DMS79 treated with DMSO at 0.1 percent for 48 hours (cell line): Measurements from ENCODE around the gene PLEKHG3.
A peak's percentile ranks its signal among the peaks of the same experiment; 100 is the strongest.
"Not testable (repeated sequence)": the region's sequence is repeated elsewhere in the genome, so short reads cannot be mapped to it uniquely, and the experiment has no call there.

Experiments used
- DNase-seq: peaks from one replicate; lab custom pipeline; 2025; lab: John Stamatoyannopoulos, UW

Gene PLEKHG3

DNA sequence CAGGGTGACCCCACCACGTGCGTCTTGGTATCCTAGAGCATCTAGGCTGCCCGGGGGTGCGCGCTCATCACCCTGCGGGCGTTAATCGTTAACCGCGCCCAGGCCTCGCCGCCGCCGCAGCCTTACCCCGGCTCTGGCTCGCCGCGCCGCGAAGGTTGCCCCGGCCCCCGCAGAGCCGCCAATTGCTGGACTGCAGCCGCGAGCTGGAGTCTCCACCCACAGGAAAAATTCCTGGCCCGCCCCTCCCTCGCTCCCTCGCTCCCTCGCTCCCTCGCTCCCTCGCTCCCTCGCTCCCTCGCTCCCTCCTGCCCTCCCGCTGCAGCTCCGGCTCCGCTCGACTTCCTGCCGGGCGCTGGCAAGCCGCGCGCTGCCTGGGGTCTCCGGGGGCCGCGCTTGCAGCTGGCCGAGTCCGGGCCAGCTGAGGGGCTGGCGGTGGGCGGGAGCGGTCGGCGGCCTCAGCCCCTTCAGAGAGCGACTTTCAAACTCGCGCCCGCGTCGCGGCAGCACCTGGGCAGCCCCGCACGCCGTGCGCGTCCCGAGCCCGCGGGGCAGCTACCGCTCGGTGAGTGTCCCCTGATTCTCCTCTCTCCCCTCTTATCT, at the start of gene PLEKHG3:
Gene PLEKHG3, plus strand, starts transcription at position 282 of the 600 bp plus-strand sequence. CDS start 23,208 bp downstream, outside the sequence.
- peak; percentile 84 for DNase-seq

DNA sequence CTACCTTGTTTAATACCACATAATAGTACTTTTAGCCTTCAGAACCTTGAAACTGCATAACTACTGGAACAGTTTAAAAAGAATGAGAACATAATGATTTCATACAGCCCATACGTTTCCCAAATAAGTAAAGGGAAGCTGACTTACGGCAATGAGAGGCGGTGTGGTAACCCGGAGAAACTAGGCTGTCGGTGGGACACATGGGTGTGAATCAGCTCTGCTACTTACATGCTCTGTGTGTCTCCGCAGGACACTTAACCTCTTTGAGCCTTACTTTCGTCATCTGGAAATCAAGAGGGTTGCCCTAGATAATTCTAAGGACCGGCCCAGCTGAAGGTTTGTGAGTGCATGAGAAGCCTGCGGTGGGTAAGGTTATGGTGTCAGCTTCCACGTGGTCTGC, 49.3 kb upstream of the PLEKHG3 start:
- no peak for DNase-seq

DNA sequence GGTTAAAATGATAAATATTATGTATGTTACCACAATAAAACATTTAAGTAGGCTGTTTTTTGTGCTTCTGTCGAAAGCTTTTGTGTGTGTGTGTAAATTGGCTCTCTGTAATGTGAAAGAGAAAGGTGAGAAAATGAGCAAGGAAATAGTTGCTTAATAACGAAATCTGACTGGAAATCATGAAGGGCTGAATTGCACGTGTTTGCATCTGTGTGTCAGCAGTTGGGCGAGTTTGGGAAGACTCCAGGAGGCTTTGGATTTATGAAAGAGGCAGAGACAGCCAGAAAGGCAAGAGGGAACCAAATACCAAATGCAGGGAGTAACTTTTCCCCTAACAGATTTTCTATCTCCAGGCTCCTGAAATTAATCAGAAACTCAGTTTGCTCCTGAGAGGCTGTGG, 47.2 kb upstream of the PLEKHG3 start:
- no peak for DNase-seq

DNA sequence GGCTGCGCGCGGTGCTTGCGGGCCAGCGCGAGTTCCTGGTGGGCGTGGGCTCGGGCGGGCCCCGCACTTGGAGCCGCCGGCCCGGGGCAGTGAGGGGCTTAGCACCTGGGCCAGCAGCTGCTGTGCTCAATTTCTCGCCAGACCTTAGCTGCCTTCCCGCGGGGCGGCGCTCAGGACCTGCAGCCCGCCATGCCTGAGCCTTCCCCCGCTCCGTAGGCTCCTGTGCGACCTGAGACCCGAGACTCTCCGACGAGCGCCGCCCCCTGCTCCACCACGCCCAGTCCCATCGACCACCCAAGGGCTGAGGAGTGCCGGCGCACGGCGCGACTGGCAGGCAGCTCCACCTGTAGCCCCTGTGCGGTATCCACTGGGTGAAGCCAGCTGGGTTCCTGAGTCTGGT, 46.0 kb upstream of the PLEKHG3 start:
- no peak for DNase-seq

DNA sequence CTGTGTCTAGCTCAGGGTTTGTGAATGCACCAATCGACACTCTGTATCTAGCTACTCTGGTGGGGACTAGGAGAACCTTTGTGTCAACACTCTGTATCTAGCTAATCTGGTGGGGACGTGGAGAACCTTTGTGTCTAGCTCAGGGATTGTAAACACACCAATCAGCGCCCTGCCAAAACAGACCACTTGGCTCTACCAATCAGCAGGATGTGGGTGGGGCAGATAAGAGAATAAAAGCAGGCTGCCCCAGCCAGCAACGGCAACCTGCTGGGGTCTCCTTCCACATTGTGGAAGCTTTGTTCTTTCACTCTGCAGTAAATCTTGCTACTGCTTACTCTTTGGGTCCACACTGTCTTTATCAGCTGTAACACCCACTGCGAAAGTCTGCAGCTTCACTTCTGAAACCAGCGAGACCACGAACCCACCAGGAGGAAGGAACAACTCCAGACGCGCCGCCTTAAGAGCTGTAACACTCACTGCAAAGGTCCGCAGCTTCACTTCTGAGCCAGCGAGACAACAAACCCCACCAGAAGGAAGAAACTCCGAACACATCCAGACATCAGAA, 45.4 kb upstream of the PLEKHG3 start:
- DNase-seq: not testable (repeated sequence)

DNA sequence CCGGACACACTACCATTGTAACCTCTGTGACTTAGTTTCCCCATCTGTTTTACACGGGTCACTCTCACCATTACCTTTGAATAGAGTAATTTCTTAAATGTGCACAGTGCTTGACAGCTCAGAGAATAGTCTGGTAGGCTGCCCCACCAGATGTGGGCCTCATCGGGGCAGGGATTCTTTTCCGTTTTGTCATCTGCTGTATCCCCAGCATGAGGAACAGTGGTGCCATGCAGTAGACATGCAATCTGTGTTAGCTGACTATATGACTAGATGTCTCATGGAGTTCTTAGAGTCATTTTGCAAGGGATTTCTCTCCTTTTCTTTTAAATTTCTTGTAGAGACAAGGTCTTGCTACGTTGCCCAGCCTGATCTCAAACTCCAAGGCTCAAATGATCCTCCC, 44.9 kb upstream of the PLEKHG3 start:
- no peak for DNase-seq

DNA sequence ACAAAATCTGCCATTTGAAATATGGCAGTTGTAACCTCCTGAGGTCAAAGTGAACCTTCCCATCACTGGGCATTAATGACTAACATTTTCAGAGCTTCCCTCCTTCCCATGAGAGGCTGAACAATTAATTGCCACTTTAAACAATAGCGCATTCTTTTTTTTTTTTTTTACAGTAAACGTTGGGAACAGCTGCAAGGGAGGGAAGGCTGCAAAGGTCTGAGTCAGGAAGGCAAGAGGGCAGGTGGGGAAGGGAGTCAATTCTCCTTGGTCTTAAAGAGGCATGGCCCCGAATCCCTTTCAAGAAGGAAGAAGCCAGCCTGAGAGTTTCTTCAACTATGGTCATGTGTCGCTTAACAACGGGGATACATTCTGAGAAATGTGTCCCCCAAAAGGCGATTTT, 41.0 kb upstream of the PLEKHG3 start:
- peak; percentile 83 for DNase-seq

DNA sequence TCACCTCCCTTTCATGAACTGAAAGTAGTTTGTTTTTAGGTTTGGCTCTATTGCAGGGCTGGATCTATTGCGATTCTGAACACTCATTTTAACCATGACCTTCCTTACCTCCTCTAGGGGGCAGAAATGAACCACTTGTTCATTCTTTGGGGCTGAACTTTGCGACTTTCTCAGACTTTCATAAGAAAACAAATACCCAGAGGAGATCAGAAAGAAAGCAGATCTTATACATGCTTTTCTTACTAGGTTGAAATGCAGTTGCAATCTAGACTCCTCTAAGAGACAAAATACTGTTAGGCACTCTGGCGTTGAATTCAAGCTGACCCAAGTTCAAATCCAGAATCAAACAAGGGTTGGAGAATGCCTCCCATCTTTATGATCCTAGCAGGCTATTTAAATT, 32.6 kb upstream of the PLEKHG3 start:
- peak; percentile 86 for DNase-seq

DNA sequence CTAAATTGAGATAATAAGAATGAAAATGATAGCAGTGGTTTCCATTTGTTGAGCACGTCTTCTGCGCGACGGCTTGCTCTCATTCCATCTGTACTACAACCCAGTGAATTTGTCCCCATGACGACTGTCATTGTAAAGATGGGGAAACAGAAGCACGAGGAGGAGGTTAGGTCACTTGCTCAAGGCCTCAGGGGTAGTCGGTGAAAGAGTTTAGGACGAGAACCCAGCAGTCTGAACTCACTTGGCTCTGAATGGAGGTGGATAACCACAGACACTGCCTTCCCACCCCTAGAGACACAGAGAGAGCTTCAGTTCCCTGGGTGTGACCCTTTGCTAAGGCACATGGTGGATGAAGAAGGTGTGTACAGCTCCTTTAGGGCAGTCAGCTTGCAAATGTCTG, 30.9 kb upstream of the PLEKHG3 start:
- DNase-seq: no peak

DNA sequence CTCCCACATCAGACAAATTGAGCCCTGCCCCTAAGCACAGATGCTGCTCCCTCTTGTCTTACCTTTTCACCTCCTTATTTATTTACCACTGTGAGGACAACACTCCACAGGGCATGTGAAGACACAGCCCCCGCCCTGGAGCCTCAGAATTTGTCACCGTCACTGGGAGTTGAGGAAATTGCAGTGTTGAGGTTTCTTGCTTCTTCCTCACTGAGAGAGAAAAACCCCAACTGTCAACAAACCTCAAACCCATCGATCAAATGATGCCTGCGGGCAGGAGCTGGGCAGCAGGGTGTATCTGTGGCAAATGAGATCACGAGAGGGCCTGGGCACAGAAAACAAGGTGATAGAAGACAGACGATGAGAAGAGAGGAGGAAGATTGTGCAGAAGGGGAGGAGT, 30.5 kb upstream of the PLEKHG3 start:
- peak; percentile 37 for DNase-seq

DNA sequence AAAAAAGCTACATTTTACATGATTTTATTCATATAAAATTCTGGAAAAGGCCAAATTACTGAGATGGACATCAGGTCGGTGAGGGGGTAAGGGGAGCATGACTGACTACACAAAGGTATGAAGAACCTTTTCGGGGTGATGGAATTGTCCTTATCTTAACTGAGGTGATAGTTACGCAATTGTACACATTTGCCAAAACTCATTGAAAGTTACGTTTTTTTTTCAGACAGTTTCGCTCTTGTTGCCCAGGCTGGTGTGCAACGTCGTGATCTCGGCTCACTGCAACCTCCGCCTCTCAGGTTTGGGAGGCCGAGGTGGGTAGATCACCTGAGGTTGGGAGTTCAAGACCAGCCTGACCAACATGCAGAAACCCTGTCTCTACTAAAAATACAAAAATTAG, 29.4 kb upstream of the PLEKHG3 start:
- DNase-seq: no peak

DNA sequence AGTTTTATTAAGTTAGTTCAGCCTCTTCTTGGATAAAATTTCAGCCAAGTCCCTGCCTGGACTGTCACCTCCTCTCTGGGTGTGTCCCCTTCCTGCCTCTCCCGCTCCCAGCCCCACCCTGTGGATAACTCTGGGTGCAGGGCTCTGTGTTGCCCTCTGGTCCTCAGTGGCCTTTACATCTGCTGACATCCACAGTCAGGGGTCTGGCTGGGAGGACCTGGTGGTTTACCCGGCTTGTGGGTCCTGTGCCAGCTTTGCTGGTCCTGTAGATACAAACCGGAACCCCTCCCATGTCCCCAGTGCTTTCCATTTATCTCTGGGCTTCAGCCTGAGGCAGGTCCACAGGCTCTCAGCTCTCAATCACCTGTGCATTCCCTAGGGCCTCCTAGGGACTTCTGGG, 28.9 kb upstream of the PLEKHG3 start:
- DNase-seq: no peak

DNA sequence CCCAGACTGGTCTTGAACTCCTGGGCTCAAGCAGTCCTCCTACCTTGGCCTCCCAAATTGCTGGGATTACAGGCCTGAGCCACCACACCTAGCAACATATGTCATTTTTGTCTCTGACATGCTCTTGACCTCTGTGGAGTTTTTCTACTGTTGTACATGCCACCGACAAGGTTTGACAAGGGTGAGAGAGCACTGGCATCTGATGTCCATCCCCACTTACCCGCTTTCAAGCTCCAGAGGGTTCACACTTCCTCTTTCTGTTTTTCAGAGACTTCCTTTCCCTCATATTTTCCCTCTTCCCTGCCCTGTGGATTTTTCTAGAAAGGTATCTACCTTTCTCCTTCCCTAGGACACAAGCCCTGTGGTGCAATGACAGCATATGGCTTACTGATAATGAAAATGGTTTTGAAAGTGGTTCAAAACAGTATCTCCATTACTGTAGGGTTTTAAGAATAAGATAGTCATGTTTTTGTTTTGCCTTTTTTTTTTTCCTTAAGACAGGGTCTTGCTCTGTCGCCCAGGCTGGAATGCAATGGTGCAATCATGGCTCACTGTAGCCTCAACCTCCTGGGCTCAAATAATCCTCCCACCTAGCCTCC, 27.7 kb upstream of the PLEKHG3 start:
- no peak for DNase-seq

DNA sequence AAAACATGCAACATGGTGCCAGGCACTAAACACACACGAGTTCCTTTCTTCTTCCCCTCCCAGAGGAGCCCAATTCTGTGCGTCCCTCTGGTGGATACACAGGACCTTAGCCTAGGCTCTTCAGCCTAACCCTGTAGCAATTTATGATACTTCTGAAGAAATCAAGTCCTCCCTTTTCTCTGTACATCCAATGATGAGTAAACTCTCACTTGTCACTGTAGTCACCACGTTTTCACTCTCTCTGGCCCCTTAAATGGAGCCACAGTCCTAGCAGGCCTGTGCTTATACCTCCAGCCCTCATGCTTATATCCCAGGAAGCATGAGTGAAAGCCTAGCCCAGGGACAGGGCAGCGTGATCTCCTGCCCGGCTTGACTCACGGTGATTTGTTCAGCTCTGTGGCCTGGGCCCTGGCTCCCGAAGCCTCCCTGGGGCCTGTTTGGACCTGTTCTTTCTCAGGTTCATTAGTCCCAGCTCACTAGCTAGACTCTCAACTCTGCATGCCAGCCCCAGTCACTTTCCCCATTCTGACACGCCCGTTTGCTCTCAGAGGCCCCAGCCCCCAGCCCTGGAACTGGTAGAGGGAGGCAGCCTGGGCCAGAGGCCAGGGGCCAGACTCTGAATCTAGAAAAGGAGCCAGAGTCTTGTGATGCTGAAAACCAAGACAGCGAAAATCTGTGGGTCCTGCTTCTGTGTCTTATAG, 24.1 kb upstream of the PLEKHG3 start:
- peak; percentile 96 for DNase-seq

DNA sequence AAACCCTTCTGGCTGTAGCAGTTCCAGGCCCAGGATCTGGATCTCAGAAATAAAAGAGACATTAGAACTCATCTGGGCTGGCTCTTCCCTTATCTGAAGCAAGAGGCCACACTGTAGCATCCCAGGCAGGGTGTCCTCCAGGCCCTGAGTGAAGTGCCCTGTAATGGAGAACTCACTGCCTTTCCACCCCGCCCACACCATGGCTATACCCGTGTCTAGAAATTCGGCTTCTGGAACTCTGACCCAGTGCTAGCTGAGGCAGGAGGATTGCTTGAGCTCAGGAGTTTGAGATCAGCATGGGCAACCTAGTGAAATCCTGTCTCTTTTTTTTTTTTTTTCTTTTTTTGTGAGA, 23.5 kb upstream of the PLEKHG3 start:
- DNase-seq: no peak

DNA sequence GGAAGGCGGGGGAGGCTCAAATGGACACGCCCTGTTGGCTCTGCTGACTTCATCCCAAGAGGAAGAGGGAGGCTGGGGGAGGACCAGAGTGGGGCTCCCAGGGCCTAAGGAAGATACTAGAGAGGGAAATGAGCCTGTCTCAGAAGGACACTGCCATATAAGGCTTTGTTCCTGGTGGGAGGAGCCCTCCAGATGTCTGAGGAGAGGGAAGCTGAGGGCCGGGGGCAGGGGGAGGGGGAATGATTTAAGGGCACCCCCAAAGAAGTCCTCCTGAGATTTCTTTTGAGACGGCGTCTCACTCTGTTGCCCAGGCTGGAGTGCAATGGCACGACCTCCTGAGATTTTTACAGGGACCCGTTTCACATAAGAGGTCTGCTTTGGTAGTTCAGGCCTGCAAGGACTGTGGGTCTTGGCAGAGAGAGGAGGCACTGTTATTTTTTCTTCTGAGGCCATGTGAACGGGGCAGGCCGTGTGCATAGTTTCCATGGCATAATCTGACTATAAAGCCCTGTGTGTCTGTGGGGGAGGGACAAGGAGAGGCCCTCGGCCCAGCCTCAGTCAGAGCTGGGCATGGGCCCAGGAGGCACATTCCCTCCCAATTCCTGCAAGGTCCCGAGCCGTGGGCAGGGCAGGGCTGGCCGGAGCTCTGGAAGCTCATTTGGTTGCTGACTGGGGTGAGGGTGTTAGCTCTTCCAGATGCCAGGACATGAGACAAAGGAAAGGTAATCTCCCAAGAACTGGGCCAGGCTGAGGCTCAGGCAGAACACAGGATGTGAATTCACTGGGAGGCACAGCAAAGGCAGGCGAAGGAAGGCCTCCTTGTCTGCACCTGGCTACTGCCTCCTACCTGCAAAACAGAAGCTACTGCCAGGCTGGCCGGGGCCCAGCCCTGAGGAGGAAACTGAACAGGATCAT, 22.2 kb upstream of the PLEKHG3 start:
- DNase-seq: no peak

DNA sequence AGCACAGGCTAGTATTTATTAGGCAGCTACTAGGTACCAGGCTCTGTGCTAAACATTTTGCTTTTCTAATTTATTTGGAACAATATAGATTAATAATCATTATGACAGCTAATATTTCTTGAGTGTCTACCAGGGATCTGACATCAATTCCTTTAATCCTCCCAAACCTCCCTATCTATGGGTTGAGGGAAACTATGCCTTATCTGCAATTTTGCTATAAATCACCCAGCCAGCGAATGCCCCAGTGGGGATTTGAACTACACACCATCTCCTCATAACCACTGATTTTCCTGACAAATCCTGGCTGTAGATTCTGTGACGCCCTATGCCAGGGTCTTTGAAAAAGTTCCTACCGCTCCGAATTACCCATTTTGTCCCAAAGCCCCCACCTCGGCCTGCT, 21.4 kb upstream of the PLEKHG3 start:
- DNase-seq: no peak

DNA sequence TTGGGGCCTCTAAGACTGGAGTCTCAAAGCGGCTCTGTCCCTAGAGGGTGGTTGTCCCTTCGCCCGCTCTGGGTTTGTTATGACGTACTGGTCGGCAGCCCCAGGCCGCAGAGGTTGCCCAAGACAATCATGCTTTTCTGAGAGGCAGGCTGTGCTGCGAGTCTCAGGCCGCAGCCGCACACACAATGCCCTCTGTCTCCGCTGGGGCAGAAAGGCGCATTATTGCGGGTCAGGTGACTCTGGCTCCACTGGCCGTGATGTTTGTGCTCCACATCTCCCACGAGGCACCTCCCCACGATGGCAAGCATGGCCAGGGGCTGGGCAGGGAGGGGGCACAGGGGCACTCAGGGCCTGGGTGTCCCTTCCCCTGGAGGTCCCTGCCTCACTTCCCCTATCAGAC, 21.0 kb upstream of the PLEKHG3 start:
- DNase-seq: no peak

DNA sequence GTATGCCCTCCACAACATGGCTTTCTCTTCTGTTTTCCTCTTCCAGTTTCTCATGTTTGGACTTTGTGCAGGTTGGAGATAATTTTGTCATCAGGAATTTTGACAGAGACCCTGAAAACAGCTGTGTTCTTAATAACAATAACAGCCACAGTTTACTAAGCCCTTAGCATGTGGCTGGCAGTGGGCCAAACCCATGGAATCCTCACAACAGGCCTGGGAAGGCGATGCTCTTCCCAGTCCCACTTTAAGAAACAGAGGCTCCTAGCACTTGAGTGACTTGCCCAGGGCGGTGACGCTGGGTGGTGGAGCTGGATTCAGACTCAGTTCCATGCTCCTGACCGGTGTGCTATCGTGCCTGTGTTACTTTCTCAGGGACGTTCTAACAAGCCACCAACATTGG, 20.1 kb upstream of the PLEKHG3 start:
- DNase-seq: peak; percentile 55

DNA sequence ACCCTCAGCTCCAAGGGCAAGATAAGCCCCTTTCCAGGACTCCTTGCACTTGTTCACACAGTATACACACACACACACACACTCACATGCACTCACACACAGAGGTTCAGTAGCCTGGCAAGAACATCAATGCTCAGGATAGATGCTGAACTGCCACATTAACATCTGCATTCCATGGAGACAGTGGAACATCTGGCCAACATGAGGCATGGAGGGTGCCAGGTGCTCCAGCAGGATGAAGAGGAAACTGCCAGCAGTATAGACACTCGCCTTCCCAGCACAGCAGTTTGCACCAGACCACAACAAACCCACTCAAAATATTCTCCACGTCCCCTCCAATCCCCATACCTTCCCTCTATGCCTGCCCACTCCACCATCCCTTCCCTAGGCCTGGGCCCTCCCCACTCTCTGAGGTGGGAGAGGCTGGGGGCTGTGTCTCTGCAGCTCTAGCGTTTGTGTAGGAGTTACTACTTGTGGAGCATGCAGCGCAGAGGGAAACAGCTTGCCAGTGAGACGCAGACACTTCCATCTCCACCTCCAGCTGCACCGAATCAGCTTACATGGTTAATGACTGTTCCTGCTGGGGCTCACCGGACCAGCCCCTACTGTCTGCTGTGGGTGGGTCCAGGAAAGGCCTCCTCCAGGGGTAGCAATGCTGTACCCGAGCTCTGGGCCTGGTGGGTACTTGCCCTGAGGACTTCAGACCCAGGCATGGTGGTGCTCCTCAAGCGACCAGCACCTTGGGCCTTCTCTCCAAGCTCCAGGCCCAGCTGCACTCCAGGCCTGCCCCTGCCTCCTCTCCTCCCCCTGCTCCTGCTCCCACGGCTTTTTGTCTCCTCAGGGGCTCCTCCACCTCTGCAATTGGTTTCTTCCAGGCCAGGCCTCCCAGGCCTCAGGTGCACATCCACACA, 18.6 kb upstream of the PLEKHG3 start:
- no peak for DNase-seq

DNA sequence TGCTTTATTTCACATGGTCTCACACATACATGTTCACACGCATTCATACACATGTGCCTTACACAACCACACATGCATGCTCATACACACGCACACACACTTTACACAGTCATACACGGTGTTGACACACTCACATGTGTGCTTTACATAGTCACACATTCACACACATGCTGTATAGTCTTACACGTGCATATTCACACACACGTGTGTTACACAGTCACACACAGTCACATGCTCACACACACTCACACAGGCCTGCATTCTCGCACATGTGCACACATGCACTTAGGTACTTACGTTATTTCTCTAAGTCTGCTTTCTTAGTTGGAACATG, 18.0 kb upstream of the PLEKHG3 start:
- DNase-seq: no peak
